Raji (cell line): ENCODE data around the gene TNK1.

ENCODE experiments used
- POLR2A ChIP-seq: IDR thresholded peaks from 2 replicates; pipeline ENCODE4 v1.6.1; 2011; ENCODE audit warnings: low read depth, low read length, control low read depth; ENCODE audit not compliant: insufficient read depth

The TNK1 gene

GRCh38 chr17:7383742-7384488, 3.0 kb downstream of the TNK1 start:
- no peak; the same call in 1 of the 2 replicates for TF ChIP-seq POLR2A

GRCh38 chr17:7384489-7385081, 3.7 kb downstream of the TNK1 start:
- TF ChIP-seq POLR2A: no peak

DNA sequence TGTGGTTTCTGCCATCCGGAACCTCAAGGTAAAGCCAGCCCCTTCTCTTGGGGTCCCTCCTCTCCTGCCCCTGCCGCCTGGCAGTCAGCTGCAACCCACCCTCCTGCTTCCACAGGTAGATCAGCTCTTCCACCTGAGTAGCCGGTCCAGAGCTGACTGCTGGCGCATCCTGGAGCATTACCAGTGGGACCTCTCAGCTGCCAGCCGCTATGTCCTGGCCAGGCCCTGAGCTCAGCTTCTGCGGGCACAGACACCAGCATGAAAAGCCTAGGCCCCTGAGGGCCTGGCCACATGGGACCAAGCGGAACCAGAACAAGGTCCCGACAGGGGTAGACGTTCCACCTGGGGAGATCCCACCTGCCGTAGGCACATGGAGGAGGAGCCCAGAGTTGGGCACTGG, 8.0 kb downstream of the TNK1 start:
- TF ChIP-seq POLR2A: no peak

- no peak for TF ChIP-seq POLR2A
These were observed 9.3 kb downstream of the TNK1 start for GRCh38 chr17:7389924-7390910.

- no peak for TF ChIP-seq POLR2A
These were observed 10.4 kb downstream of the TNK1 start for GRCh38 chr17:7391307-7391706.

- no peak for TF ChIP-seq POLR2A
These were observed 12.1 kb downstream of the TNK1 start for GRCh38 chr17:7392696-7393612.

DNA sequence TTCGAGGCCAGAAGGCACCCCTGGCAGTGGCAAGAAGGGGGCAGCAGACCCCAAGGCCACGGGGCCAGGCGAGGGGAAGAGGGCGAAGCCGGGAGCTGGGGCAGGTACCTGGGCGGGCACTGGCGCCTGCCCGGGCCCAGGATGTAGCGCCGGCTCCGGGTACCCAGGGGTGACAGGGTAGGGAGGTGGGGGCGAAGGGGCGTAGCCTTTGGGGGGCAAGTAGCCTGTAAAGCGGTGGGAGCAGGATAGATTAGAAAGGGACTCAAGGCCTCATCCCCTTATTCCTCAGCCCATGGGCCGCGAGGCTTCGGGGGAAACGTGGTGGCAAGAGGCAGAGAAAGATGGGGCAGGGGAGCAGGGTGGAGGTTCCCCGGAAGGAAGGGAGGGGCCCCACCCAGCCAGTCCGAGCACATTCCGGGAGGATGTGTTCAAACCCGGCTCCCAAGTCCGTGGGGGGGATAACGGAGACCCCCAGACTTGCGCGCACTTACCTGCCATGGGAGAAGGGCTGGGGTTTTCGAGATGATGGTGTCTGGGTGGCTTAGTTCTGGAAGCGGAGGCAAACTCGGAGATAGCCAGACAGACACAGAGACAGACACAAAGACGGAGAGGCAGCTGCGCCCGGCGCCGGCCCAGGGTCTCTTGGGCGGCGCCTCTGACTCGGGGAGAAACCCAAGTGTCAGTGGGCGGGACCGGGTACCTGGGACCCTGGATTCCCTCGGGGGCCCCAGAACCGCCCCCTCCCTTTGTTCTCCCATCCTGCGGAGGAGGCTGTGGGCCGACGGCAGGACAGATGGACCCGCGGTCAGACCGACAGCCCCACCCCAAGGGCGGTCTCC, 12.9 kb downstream of the TNK1 start:
- no peak for TF ChIP-seq POLR2A

DNA sequence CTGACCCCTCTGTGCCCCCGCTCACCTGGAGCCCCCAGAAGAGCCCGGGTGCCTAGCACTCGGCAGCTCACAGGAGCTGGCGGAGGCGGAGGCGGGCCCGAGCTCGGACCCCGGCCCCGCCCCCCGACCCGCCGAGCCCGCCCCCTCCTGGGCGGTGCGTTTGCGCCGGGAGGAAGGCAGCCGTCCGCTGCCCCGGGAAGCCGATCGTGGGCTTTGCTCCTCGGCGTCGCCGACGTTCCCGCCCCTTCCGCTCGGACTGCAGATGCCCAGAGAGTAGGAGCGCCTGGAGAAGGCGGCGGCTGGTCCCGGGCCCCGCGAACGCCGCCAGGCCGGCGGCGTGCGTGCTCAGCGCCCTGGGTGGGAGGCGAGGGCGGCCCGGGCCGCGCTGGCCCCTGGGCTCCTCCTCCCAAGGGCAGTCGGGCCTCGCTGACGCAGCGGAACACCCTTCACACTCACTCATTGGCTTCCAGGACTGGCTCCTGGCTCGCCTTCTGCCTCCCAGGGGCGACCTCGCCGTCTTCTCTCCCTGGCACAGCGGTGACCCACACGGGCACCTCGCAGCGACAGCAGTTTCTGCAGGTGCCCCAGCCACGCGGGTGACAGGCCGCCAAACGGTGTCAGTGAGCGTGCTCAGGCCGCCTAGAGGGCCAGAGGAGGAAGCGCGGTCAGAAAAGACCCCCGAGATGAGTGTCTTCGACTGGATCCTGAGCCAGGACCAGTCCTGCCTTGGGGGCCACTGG, 13.7 kb downstream of the TNK1 start, which contains the start of gene PLSCR3:
Gene PLSCR3 (minus strand): TSS at position 74 of the 740 bp plus-strand sequence. CDS start 415 bp downstream, outside the sequence.
- peak; percentile 79 for TF ChIP-seq POLR2A

GRCh38 chr17:7396147-7396546, 15.3 kb downstream of the TNK1 start:
- 0 out of 2 replicates have a peak, but pooled peaks have one; percentile 28 for TF ChIP-seq POLR2A

DNA sequence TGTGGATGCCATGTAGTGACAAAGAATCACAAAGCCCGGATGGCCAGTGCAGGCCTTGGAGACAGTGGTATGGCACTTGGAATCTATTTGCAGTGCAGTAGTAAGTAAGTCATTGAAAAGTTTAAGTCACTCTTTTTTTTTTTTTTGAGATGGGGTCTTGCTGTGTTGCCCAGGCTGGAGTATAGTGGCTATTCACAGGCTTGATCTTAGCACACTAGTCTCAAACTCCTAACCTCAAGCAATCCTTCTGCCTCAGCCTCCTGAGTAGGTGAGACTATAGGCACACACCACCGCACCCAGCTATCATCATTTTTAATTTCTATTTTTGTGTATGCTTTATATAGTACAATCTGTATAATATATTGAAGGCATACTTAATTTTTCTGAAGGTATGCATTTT, 17.7 kb downstream of the TNK1 start:
- TF ChIP-seq POLR2A: peak; percentile 2; the same call in 1 of the 2 replicates

DNA sequence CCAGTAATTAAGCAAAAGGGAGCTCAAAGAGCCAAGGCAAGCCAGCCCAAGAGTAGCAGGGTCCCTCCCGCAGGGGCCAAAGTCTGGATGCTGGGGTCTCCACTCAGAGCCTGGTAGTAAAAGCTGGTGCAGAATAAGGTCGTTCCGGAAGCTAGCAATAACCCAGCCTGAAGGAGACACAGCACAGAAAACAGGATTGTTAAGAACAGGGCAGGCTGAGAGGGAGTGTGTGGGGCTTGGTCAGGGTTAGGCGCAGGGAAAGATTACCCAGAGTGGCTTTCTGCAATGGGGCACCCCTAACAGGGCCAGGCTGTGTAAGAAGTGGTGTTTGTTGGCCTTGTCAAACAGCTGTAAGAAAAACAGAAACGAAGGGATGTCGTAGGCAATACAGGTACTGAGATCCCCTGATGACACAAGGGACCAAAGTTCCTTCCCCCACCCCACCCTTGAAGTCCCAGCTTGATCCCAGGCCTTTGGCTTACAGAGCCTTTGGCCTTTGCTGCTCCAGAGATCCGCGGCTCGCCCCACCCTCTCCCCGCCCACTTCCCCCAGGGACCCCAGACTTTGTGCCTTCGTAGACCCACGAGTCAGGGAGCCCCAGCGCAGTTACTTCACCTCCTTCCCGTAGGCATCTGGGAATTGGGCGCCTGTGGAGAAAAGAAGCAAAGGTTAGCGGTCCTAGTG, 22.3 kb downstream of the TNK1 start:
- no peak for TF ChIP-seq POLR2A

DNA sequence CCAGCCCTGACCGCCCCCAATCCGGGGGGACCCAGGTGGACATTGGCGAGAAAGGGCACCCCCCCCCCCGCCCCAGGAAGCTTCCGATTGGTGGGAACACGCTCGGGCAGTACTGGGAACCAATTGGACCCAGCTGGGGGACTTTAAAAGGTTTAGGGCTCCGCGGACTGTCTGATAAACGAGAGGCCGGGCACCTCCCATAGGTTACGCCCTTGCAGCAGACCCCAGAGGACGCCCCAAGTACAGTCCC, 22.8 kb downstream of the TNK1 start:
- no peak for TF ChIP-seq POLR2A
